T-helper 1 cell treated with Interleukin-12 subunit alpha and Interleukin-12 subunit beta and Interleukin-4 antibody, amounts not matched to agents 30 μg/mL and 1 μg/mL, for 36 hours (primary cell): ENCODE results near the gene SEMA3C.

Experiments
- H3K27ac Mint-ChIP-seq: one replicate; pipeline ENCODE4 v1.8.0; 2021; ENCODE audit warnings: mild to moderate bottlenecking, mixed read lengths
- H3K27me3 Mint-ChIP-seq: one replicate; pipeline ENCODE4 v1.8.0; 2021; ENCODE audit warnings: low read depth, mixed read lengths
- H3K36me3 Mint-ChIP-seq: one replicate; pipeline ENCODE4 v1.8.0; 2021; ENCODE audit warnings: low read depth, mixed read lengths
- H3K4me1 Mint-ChIP-seq: one replicate; pipeline ENCODE4 v1.8.0; 2021; ENCODE audit warnings: low read depth, mixed read lengths
- H3K4me3 Mint-ChIP-seq: one replicate; pipeline ENCODE4 v1.8.0; 2021; ENCODE audit warnings: mild to moderate bottlenecking, moderate library complexity, mixed read lengths
- H3K9me3 Mint-ChIP-seq: one replicate; pipeline ENCODE4 v1.8.0; 2021; ENCODE audit warnings: mixed read lengths

Gene SEMA3C

DNA sequence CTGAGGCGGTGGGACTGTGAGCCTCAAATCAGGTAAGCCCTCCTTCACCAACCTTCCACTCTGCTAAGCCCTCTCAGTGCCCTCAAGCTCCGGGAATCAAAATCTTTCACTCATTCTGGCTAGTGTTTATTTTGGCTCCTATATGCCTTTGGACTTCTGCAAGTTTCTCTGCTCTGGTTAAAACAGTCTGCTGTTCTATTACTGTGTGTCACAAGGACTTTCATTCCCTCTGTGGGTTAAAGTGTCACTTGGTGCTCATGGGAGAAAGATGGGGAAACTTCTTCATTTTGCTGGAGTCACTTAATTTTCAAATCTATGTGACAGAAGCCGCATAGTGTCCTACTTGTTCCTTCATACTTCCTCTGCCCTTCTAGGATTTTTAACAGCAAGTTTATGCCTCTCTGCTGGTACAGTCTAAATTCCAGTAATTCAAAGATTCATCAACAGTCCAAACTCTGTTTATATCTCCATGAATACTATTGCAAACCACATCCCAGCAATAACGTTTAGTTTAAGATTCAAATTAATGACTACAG lies 219.1 kb downstream of the SEMA3C start:
- no peak overlapping the region for H3K4me3 Mint-ChIP-seq

GRCh38 chr7:80699045-80699638 lies 219.7 kb downstream of the SEMA3C start:
- H3K4me1 Mint-ChIP-seq: no peaks in the 10 kb centered on the region
- H3K27me3 Mint-ChIP-seq: no peaks in the 10 kb centered on the region
- no peaks in the 10 kb centered on the region for H3K9me3 Mint-ChIP-seq
- no peak overlapping the region for H3K27ac Mint-ChIP-seq
- no peak overlapping the region for H3K4me3 Mint-ChIP-seq
- no peaks in the 10 kb centered on the region for H3K36me3 Mint-ChIP-seq

More for the DNA sequence above, 219.1 kb downstream of the SEMA3C start:
- H3K36me3 Mint-ChIP-seq: no peaks in the 10 kb centered on the region
- H3K27me3 Mint-ChIP-seq: no peaks in the 10 kb centered on the region
- H3K4me1 Mint-ChIP-seq: no peaks in the 10 kb centered on the region
- no peaks in the 10 kb centered on the region for H3K9me3 Mint-ChIP-seq
- H3K27ac Mint-ChIP-seq: no peak overlapping the region
